HG03439 (cell line): ENCODE data around the gene NTRK2.

Experiments
- ATAC-seq: cut with Tn5 transposase; IDR thresholded peaks from one replicate; pipeline ENCODE4 v1.9.1; 2021; ENCODE audit warnings: mild to moderate bottlenecking, moderate library complexity; ENCODE audit not compliant: unreplicated experiment

NTRK2 gene

GRCh38 chr9:84669288-84670137 is at the start of gene NTRK2:
NTRK2 (plus strand) TSS chr9:84669729; CDS start chr9:84670749, 1,020 bp downstream.
- ATAC-seq: no peak

GRCh38 chr9:84620338-84620737 is 49.2 kb upstream of the NTRK2 start:
- no peak for ATAC-seq

GRCh38 chr9:84621811-84622210 is 47.7 kb upstream of the NTRK2 start:
- ATAC-seq: no peak

GRCh38 chr9:84622981-84623380 is 46.5 kb upstream of the NTRK2 start:
- no peak for ATAC-seq

GRCh38 chr9:84636436-84636835 is 33.1 kb upstream of the NTRK2 start:
- no peak for ATAC-seq

GRCh38 chr9:84642553-84643141 is 26.9 kb upstream of the NTRK2 start:
- ATAC-seq: no peak

- ATAC-seq: no peak
Measured at GRCh38 chr9:84647699-84648098, 21.8 kb upstream of the NTRK2 start.

- no peak for ATAC-seq
Measured at GRCh38 chr9:84652496-84653120, 16.9 kb upstream of the NTRK2 start.

- no peak for ATAC-seq
Measured at GRCh38 chr9:84655447-84655846, 14.1 kb upstream of the NTRK2 start.

- ATAC-seq: no peak
Measured at GRCh38 chr9:84659313-84659712, 10.2 kb upstream of the NTRK2 start.

- no peak for ATAC-seq
Measured at GRCh38 chr9:84659773-84660172, 9.8 kb upstream of the NTRK2 start.

GRCh38 chr9:84667571-84668195 is 1.8 kb upstream of the NTRK2 start:
- ATAC-seq: no peak

- peak; percentile 73 for ATAC-seq
Measured at GRCh38 chr9:84668196-84669012, 1.1 kb upstream of the NTRK2 start.

- no peak for ATAC-seq
Measured at GRCh38 chr9:84669013-84669287, 579 bp upstream of the NTRK2 start.

GRCh38 chr9:84670138-84671041 is 861 bp downstream of the NTRK2 start:
- no peak for ATAC-seq

GRCh38 chr9:84671586-84672521 is 2.3 kb downstream of the NTRK2 start:
- ATAC-seq: no peak

GRCh38 chr9:84673806-84674205 is 4.3 kb downstream of the NTRK2 start:
- no peak for ATAC-seq

- ATAC-seq: no peak
Measured at GRCh38 chr9:84677080-84677479, 7.6 kb downstream of the NTRK2 start.

- no peak for ATAC-seq
Measured at GRCh38 chr9:84679571-84679970, 10.0 kb downstream of the NTRK2 start.
